NCI-H526 treated with DMSO at 0.1 percent for 48 hours (cell line): Measurements from ENCODE around the gene EPB41L3.
"Not testable (repeated sequence)": the region's sequence is repeated elsewhere in the genome, so short reads cannot be mapped to it uniquely, and the experiment has no call there.

ENCODE experiments used
- DNase-seq: peaks from one replicate; lab custom pipeline; 2025; lab: John Stamatoyannopoulos, UW

Gene EPB41L3

GRCh38 chr18:5530629-5531178, 13.1 kb downstream of the EPB41L3 start:
- DNase-seq = no peak

- DNase-seq = no peak
Measured at GRCh38 chr18:5529471-5529870, 14.3 kb downstream of the EPB41L3 start.

- DNase-seq = no peak
Measured at GRCh38 chr18:5527603-5528002, 16.2 kb downstream of the EPB41L3 start.

- no peak for DNase-seq
Measured at GRCh38 chr18:5524660-5525059, 19.1 kb downstream of the EPB41L3 start.

GRCh38 chr18:5521000-5521399, 22.8 kb downstream of the EPB41L3 start:
- DNase-seq = peak; percentile 48

GRCh38 chr18:5520464-5520863, 23.3 kb downstream of the EPB41L3 start:
- DNase-seq = no peak

- DNase-seq = no peak
Measured at GRCh38 chr18:5519448-5520298, 24.1 kb downstream of the EPB41L3 start.

GRCh38 chr18:5518899-5519371, 24.9 kb downstream of the EPB41L3 start:
- DNase-seq = no peak

- no peak for DNase-seq
Measured at GRCh38 chr18:5518179-5518770, 25.5 kb downstream of the EPB41L3 start.

- DNase-seq = no peak
Measured at GRCh38 chr18:5516841-5517240, 27.0 kb downstream of the EPB41L3 start.

GRCh38 chr18:5515011-5515784, 28.6 kb downstream of the EPB41L3 start:
- no peak for DNase-seq

- no peak for DNase-seq
Measured at GRCh38 chr18:5513947-5514346, 29.9 kb downstream of the EPB41L3 start.

GRCh38 chr18:5512176-5512575, 31.6 kb downstream of the EPB41L3 start:
- no peak for DNase-seq

- DNase-seq = not testable (repeated sequence)
Measured at GRCh38 chr18:5511541-5511940, 32.3 kb downstream of the EPB41L3 start.

- no peak for DNase-seq
Measured at GRCh38 chr18:5510135-5510846, 33.5 kb downstream of the EPB41L3 start.

GRCh38 chr18:5508821-5509220, 35.0 kb downstream of the EPB41L3 start:
- no peak for DNase-seq

GRCh38 chr18:5507756-5508155, 36.0 kb downstream of the EPB41L3 start:
- DNase-seq = no peak

- no peak for DNase-seq
Measured at GRCh38 chr18:5506174-5506573, 37.6 kb downstream of the EPB41L3 start.

- DNase-seq = no peak
Measured at GRCh38 chr18:5503740-5504139, 40.1 kb downstream of the EPB41L3 start.

GRCh38 chr18:5500158-5500939, 43.4 kb downstream of the EPB41L3 start:
- peak; percentile 79 for DNase-seq

GRCh38 chr18:5498452-5498851, 45.3 kb downstream of the EPB41L3 start:
- no peak for DNase-seq
